HG03039 (cell line): ENCODE data around the gene EFCAB11.

Experiments
- ATAC-seq: cut with Tn5 transposase; IDR thresholded peaks from one replicate; pipeline ENCODE4 v1.9.1; 2021; ENCODE audit warnings: mild to moderate bottlenecking, moderate library complexity; ENCODE audit not compliant: unreplicated experiment

Gene EFCAB11

DNA sequence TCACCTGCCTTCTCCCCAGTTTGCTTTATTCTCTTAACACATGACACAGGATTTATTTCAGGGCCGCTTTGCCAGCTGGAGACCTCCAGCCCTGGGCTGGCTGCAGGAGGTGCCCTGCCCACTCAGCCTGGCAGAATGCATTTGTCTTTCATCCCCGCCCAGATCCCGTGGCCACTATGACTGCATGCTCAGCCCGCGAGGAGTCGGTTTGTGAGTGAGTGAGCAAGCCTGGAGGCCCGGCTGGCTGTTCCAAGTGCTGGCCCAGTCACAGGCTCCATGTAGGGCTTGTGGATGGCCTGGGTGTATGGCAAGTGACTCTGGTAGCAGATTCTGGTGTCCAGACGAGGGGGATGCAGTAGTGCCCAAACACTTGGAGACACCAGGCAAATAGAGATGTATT is 3.3 kb upstream of the EFCAB11 start:
- ATAC-seq = no peak

DNA sequence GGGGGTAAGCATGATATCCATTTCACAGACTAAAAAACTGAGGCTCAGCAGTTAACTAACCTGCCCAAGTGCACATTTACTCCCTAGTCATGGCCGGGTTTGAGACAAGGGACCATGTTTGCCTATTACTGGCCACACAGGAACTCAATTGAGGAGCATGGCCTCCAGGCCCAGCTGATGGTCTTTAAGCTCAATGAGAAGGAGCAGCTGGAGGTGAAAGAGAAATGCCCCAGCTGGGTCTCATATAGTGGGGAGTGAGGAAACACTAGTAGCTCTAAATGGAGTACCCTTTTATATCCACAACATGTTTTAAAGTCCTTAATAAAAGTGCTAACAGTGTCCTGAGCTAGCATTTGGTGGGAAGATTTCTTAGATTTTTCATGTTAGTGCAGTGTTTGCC is 2.8 kb upstream of the EFCAB11 start:
- no peak for ATAC-seq

DNA sequence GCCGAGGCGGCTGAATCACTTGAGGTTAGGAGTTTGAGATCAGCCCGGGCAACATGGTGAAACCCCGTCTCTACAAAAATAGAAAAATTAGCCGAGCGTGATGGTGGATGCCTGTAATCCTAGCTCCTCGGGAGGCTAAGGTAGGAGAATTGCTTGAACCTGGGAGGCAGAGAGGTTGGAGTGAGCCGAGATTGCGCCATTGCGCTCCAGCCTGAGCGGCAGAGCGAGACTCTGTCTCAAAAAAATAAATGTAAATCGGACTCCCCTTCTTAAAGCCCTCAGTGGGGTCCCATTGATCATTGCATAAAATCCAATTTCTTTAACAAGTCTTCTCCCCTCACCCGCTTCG is 2.1 kb upstream of the EFCAB11 start:
- no peak for ATAC-seq

DNA sequence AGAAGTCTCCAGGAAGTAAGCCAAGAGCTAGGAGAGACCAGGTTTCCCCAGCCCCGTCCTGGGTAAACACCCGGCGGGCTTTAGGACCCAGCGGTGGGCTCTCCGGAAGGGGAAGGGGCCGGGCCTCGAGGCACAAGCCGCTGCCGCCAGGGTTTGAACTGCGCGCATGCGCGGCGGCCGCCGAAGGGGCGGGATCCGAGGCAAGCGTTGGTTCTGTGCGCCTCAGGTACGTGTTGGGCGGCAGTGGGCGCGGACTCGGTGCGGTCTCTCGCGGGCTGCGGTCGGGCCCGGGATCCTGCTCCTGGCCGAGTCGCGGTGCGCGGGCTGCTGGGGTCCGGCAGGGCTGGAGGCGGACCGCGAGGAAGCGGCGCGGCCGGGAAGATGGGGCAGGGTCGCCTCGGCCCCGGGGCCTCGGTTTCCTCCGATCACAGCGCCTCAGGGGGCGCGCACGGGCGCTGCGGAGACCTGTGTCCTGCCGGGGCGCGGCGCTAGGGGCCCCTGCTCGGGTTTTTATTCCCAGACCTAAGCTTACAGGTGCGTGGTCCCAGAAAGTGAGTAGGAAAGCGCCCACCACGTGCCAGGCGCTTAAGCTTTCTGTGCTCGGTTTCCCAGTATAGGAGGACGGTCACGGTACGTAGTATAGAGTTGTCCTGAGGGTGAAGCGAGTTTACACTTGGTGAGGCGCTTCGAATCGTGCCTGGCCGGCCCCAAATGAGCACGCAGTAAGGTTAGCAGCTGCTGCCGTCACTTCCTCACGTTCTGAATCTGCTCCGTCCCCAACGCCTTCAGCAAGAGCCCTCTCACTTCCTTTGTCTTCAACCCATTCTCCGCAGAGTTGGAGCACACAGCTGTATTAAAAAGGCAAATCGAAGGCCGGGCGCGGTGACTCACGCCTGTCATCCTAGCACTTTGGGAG is 1.5 kb upstream of the EFCAB11 start, which contains the start of gene TDP1:
Gene TDP1, plus strand, starts transcription at position 183 of the 916 bp plus-strand sequence. CDS start 7,188 bp downstream, outside the sequence.
- peak; percentile 56 for ATAC-seq

DNA sequence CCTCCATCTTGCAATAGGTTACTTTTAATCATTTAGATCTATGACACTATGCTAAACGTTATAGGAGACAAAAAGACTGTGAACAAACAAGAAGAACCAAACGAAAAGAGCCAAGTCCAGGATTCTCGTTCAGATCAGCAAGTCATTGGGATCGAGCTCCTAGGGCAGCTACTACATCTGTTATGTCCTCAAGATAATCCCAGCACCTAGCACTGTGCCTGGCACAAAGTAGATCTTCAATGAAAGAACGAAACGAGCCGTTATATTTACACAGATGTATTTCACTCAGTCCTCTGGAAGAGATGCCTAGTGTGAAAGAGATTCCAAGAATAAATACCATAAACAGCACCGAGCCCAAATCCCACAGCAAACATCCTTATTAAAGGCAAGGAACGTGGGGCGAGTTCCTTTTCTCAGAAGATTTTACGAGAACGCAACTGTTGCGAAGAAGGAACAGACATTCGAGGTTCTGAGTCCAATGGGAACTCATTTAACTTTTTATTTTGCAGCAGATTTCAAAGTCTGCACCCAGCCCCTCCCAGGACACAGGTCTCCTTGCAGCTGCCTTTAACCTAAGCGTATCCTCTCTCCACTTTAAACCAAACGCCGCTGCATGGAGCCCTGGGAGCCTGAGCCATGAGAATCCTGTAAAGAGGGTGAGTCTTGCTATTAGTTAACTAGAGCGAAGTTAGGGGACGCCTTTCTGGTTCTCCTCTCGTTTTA is 653 bp upstream of the EFCAB11 start:
- ATAC-seq = peak; percentile 10

DNA sequence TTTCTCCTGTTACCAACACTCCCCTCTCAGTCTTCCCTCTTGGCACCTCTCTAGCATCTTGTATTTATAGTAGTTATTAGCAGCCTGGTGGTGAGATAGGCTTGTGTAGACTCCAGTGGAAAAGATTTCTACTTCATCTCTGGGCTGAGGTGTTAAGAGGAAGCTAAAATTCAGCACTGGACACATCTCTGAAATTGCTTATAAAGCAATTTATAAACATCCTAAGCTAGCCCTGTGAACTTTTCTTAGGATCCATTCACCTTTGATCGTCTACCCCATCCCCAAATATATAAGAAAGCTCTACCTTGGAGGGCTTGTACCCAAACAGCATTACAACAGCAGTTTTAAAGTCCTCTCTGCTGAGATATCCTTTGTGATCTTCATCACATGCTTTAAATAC is 928 bp downstream of the EFCAB11 start:
- no peak for ATAC-seq

DNA sequence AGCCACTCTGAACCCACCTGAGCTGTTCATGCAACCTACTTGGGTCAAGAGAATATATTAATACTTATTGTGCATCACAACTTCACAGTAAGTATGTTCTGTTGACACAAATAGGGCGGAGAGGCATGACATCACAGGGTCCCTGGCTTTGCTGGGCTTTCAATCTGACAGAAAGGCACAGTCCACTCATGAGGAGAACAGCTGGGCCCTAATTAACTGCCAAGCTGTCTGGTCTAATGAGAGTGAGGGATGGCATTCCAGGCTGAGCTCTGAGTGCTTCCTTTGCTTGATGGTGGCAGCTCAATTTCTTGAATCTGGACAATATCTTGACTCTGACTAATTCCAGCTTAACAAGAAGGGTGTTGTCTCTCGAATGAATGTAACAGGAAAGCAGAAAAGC is 2.0 kb downstream of the EFCAB11 start:
- no peak for ATAC-seq

DNA sequence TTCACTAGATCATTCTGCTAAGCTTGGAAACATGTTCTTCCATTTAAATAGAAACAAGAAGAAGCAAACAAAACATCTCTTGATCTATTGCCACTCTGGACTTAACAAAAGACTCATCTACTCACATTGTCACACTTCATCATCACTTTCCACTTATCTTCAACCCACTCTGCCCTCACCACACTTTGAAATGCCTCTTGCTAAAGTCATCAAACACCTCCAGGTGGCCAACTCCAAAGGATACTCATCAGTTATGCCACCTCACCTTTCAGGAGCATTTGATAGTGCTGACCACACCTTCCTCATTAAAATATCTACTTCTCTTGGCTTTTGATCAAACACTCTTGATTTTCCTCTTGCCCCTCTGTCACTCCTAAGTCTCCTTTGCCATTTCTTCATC is 7.2 kb downstream of the EFCAB11 start:
- no peak for ATAC-seq

DNA sequence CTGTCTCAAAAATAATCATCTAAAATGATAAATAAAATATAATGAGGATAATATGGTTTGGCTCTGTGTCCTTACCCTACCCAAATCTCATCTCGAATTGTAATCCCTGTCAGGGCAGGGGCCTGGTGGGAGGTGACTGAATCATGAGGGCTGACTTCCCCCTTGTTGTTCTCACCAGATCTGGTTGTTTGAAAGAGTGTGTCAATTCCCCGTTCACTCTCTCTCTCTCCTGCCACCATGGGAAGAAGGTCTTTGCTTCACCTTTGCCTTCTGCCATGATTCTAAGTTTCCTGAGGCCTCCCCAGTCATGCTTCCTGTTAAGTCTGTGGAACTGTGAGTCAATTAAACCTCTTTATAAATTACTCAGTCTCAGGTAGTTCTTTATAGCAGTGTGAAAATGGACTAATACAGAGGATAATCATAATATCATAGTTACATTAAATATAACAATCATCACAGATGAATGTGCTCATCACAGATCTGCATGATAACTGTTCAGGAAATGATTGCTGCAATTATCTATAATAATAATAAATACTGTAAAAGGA is 12.6 kb downstream of the EFCAB11 start:
- ATAC-seq = no peak

DNA sequence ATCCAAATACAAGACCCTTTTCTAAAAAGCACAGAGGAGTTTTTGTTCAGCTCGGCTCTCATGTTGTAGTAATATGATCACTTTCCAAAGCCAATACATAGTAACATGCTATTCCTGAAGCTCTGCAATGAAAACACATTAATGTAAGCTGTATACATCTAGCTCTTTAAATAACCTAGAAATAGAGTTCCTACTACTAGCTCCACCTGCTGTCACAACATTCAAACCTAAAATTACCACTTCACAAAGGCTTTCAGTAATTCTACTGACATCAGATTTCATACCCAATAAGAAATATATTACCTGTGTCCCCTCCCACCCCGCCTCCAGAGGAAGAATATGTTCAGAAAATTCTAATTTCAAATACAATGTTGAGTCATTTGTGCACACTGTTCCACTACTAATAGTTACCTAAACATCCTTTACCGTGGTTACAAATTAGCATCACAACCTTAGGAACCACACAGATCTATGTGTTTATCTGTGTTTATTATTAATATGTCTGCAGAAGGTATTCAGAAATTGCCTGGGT is 17.8 kb downstream of the EFCAB11 start:
- no peak for ATAC-seq

DNA sequence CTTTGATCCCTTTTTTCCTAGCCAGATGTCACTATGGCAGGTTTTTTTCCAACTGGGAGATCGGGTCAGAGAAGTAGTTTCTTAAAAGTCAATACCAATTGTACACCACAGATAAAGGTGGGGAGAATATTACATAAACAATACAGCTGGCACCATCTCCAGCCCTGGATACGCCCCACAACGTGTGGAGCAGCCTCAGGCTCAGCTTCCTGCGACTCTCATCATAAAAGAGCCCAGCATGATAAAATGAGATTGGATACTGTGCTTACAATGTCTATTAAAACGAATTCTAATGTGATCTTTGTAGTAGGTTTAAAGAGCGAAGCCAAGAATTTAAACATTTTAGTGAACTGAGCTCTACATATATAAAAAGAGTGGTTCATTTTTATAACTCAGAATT is 21.5 kb downstream of the EFCAB11 start:
- ATAC-seq = no peak

DNA sequence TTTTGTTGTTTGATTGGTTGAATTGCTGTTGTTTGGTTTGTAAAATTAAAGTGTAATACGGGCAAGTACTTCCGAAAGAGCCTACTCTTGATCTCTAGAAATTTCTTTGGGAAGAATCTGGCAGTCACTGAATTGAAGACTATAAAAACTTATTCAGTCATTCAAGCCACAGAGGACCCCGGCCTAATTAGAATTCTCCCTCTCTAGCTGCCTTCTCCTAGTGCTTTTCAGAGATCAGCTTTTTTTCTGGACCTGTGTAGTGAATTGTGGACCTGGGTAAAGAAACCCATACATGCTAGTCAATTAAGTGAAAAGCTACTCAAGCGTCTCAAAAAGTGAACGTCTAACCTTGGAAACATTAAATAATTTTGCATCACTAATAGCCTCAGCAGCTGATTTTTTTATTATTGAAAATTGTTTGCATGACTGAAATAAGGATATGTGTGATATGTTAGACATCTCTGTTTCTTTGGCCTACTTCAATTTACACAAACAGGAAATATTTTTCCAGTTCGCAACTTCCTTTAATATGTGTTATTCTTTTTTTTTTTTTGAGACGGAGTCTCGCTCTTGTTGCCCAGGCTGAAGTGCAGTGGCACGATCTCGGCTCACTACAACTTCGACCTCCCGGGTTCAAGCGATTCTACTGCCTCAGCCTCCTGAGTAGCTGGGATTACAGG is 27.2 kb downstream of the EFCAB11 start:
- ATAC-seq = no peak

DNA sequence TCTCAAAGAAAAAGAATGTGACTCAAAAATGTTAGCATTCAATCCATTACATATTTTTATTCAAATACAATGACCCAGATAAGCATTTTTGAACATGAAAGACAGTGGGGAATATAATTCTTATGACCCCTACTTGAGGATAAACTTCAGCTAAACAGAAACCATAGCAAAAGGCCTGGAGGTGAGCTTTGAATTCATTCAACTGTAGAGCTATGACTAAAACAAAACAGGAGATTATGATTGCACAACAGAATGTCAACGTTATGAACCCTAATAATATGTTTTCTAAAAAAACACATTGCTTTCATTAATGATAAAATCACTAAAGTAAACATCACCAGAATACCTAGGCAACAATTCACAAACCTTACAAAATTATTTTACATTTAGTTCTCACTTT is 27.8 kb downstream of the EFCAB11 start:
- ATAC-seq = no peak

DNA sequence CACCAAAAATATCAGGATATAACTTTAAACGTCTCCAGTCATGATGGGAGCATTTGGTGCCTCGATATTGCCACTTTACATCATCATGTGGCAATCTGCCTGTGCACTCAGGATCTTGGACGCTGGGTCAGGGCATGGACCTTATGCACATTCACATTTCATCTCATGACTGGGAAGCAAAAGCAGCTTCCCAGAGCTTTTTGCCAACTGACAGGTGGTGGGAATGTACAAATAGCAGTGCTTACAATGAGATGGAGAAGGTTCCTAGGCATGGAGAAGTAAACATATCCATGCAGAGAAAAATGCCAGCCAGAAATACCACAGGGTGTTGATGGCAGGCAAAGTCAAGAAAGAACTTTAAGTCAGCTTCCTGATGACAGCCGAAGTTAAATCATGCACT is 30.3 kb downstream of the EFCAB11 start:
- ATAC-seq = no peak

DNA sequence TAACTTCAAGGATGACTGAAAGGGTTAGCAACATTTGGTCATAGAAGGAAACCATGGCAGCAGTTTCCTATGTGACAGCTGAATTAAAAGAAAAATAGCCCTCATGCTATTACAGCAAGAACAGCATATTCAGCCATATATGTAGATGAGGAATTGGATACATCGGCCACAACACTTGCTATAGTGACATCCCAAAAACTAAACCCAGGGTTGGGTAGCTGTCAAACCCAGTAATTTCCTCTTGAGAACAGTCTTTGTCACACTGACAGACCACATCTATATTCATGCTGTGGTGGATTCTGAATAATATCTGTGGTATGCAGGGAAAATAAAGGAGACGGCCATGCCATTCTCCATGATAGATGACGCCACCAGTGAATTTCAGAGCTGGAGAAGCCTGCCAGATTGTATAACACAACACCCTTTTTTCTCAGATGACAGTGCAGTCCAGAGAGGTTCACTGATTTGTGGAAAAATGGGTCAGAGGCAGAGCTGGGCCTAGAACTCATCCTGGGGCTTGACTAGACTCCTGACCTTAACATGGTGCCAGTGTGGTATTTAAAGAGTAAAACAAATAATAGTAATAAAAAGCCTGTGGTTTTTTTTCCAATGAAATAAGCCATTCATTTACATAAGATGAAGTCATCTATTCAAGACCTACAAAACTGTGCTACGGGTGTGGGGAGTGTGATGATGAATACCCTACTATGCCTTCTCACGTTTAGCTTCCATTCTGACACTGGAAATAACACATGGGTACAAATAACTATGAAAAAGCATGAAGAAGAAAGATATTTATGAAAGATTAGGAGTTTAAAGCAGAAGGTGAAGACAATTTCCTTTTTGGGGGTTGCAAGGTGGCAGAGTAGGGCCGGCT is 32.3 kb downstream of the EFCAB11 start:
- no peak for ATAC-seq

DNA sequence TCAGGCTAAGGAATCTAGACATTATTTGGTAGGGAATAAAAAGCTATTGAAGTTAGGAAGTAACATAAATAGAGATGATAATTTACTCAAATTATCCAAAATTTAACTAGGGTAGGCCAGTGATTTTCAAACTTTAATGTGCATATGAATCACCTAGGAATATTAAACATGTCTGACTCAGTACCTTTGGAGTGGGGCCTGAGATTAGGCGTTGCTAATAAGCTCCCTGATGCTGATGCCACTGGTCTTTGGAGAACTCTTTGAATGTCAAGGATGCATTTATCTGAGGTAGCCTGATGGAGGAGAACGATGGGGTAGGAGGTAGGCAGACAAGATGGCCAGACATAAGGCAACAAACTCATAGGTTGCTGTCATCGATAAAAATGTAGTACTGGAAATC is 33.2 kb downstream of the EFCAB11 start:
- ATAC-seq = no peak

DNA sequence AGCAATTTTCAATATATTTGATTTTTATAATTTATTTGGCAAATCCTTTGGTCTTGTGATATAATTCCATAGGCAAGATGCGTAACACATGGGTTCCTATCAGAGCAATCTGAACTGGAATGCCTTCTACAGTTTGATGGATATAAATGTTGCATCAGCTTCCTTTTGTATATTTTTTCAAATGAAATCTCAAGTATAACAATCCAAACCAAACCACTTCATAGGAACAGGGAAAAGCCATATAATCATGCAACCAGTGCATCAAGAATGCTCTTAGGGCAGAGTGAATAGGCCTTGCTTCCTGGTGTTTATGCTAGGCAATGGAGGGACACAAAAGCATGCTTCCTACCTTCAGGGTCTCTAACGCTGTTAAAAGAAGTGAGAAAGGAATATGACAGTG is 34.5 kb downstream of the EFCAB11 start:
- ATAC-seq = no peak

DNA sequence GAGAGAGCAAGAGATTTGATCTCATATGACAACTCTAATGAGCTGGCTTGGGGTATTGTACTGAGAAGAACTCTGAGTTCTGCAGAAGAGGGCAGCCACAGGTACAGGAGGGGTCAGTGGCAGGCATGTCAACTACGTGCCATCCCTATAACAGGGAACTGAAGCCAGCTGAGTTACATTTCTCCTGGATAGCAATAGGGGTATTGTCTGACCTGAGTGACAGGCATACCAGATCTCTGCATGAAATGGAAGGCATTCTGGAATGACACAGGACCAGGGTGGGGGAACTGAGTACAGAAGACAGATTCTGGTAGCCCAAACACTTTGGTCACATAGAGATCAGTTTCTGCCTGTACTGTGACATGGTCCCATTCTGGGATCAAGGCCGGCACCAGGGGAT is 35.8 kb downstream of the EFCAB11 start:
- no peak for ATAC-seq

DNA sequence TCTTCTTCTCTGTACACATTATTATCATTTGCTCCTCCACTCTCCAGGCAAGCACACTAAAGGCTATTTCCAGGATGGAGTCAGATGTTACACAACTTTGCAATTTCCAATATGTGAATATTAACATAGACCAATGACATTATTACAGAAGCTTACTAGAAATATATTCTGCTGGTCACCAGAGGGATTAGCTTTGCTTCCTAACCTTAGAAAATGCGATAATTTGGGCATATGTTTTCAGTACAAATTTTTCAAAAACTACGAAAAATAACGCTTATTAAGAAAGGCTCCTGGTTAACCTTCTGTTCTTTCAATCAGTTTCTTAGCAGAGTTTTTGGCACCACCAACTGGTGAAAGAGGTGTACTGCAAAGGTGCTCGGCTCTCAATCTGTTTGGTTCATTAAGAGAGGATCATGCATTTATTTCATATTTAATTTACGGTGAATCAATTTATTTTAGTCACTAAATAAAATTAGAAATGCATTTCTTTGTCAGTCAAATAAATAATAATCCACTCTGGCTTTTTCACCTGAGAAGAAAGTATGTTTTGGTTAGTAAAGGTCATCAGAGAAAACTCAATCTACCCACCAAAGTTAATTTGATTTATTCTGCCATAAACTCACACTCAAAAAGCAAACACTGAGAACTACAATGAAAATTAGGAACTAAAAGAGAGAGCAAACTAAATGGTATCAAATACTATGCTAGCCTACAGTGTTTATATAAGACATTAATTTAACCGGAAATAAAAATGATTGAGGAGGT is 39.2 kb downstream of the EFCAB11 start:
- ATAC-seq = no peak
